ENCODE measurements around the gene GLDC.
A peak's percentile ranks its signal among the peaks of the same experiment; 100 is the strongest.

Gene GLDC

GRCh38 chr9:6658628-6659353 lies 13.3 kb upstream of the GLDC start:
- Histone ChIP-seq H4K20me1 (ENCODE audit: insufficient read depth, low read length) (no peaks in the 10 kb centered on the region), H2AFZ (ENCODE audit: low read length) (no peak overlapping the region), H3K4me1 (ENCODE audit: low read length) (peaks cover 14% of the 10 kb centered on the region), H3K9me2 (replicated peaks; ENCODE audit: insufficient read depth, low read length) (no peaks in the 10 kb centered on the region), H3K4me2 (ENCODE audit: low read depth, low read length) (no peak overlapping the region), H3F3A (ENCODE audit: insufficient read depth, low read length) (peaks cover 21% of the 10 kb centered on the region), H3K9ac (ENCODE audit: low read length) (no peak overlapping the region), H3K27ac (ENCODE audit: low read length) (no peak overlapping the region), H3K79me2 (ENCODE audit: low read length) (no peaks in the 10 kb centered on the region), H3K27me3 (replicated peaks; ENCODE audit: insufficient read depth, low read length) (no peaks in the 10 kb centered on the region), H3K36me3 (replicated peaks; ENCODE audit: insufficient read depth, low read length) (no peaks in the 10 kb centered on the region), H3K9me3 (replicated peaks; ENCODE audit: insufficient read depth, low read length) (no peaks in the 10 kb centered on the region), H3K4me3 (ENCODE audit: low read length) (no peak overlapping the region)
- no peak for TF ChIP-seq EZH2phosphoT487 (IDR thresholded peaks at IDR 0.05; ENCODE audit: low read length)
- no peak for TF ChIP-seq CTCF (IDR thresholded peaks at IDR 0.05; ENCODE audit: low read length)
- TF ChIP-seq EZH2 (optimal IDR thresholded peaks at IDR 0.05; ENCODE audit: low read depth, low read length) = no peak
- DNase-seq = no peak

- Histone ChIP-seq H3K27ac (ENCODE audit: low read length) (peak overlapping the region; percentile 3; the same call in 1 of the 2 replicates), H3F3A (ENCODE audit: insufficient read depth, low read length) (peaks cover 23% of the 10 kb centered on the region), H3K9ac (ENCODE audit: low read length) (no peak overlapping the region), H3K27me3 (replicated peaks; ENCODE audit: insufficient read depth, low read length) (no peaks in the 10 kb centered on the region), H3K4me3 (ENCODE audit: low read length) (no peak overlapping the region), H3K36me3 (replicated peaks; ENCODE audit: insufficient read depth, low read length) (no peaks in the 10 kb centered on the region), H3K79me2 (ENCODE audit: low read length) (no peaks in the 10 kb centered on the region), H4K20me1 (ENCODE audit: insufficient read depth, low read length) (no peaks in the 10 kb centered on the region), H3K4me2 (ENCODE audit: low read depth, low read length) (no peak overlapping the region), H3K9me2 (replicated peaks; ENCODE audit: insufficient read depth, low read length) (no peaks in the 10 kb centered on the region), H3K4me1 (ENCODE audit: low read length) (peaks cover 14% of the 10 kb centered on the region), H2AFZ (ENCODE audit: low read length) (no peak overlapping the region), H3K9me3 (replicated peaks; ENCODE audit: insufficient read depth, low read length) (no peaks in the 10 kb centered on the region)
- no peak for TF ChIP-seq EZH2 (optimal IDR thresholded peaks at IDR 0.05; ENCODE audit: low read depth, low read length)
- TF ChIP-seq EZH2phosphoT487 (IDR thresholded peaks at IDR 0.05; ENCODE audit: low read length) = no peak
- no peak for TF ChIP-seq CTCF (IDR thresholded peaks at IDR 0.05; ENCODE audit: low read length)
- no peak for DNase-seq
Measured at GRCh38 chr9:6656614-6657300, 11.2 kb upstream of the GLDC start.

GRCh38 chr9:6655036-6655435 lies 9.5 kb upstream of the GLDC start:
- Histone ChIP-seq H3K27me3 (replicated peaks; ENCODE audit: insufficient read depth, low read length) (no peaks in the 10 kb centered on the region), H3F3A (ENCODE audit: insufficient read depth, low read length) (peaks cover 23% of the 10 kb centered on the region), H3K4me1 (ENCODE audit: low read length) (peaks cover 14% of the 10 kb centered on the region), H3K36me3 (replicated peaks; ENCODE audit: insufficient read depth, low read length) (no peaks in the 10 kb centered on the region), H2AFZ (ENCODE audit: low read length) (no peak overlapping the region), H3K4me3 (ENCODE audit: low read length) (peak overlapping the region; percentile 11), H3K9ac (ENCODE audit: low read length) (peak overlapping the region; percentile 7; the same call in 1 of the 2 replicates), H3K9me3 (replicated peaks; ENCODE audit: insufficient read depth, low read length) (no peaks in the 10 kb centered on the region), H3K27ac (ENCODE audit: low read length) (peak overlapping the region; percentile 75; the same call in 1 of the 2 replicates), H3K9me2 (replicated peaks; ENCODE audit: insufficient read depth, low read length) (no peaks in the 10 kb centered on the region), H4K20me1 (ENCODE audit: insufficient read depth, low read length) (no peaks in the 10 kb centered on the region), H3K79me2 (ENCODE audit: low read length) (no peaks in the 10 kb centered on the region), H3K4me2 (ENCODE audit: low read depth, low read length) (peak overlapping the region; percentile 30)
- TF ChIP-seq EZH2phosphoT487 (IDR thresholded peaks at IDR 0.05; ENCODE audit: low read length) = no peak
- no peak for TF ChIP-seq EZH2 (optimal IDR thresholded peaks at IDR 0.05; ENCODE audit: low read depth, low read length)
- TF ChIP-seq CTCF (IDR thresholded peaks at IDR 0.05; ENCODE audit: low read length) = no peak
- peak; percentile 86 for DNase-seq

Measured in MM.1S (cell line).